HT1080 (cell line): ENCODE data around the gene MAGEB2. TPM values are rescaled to one million over a fixed set of nuclear protein-coding genes. Genes with fewer than 3 reads are reported as not detected.
"Not testable (repeated sequence)": the region's sequence is repeated elsewhere in the genome, so short reads cannot be mapped to it uniquely, and the experiment has no call there.

Experiments
- DNase-seq: peaks from one replicate; pipeline ENCODE4 v3.0.0-alpha.2; 2015; ENCODE audit warnings: low read depth
- polyA plus RNA-seq, 2 experiments: library from polyadenylated mRNA; depleted of rRNA; stranded (reverse); fragments of >200 nt; gene quantifications; 2 replicates each; pipeline ENCODE4 v1.2.3, GENCODE V29; 2015
- total RNA-seq: library from RNA; depleted of rRNA; stranded (reverse); fragments of >200 nt; shearing (Covaris generic); gene quantifications from 2 replicates; pipeline ENCODE4 v1.2.3, GENCODE V29; 2014; rRNA removed

The MAGEB2 gene
- total RNA-seq = 122 and 158 TPM in 2 replicates
- polyA plus RNA-seq (2015; cell fraction: cytosol; rRNA removed) = 188 and 208 TPM in 2 replicates
- polyA plus RNA-seq (2015; cell fraction: nucleus; rRNA removed) = 140 and 147 TPM in 2 replicates

DNA sequence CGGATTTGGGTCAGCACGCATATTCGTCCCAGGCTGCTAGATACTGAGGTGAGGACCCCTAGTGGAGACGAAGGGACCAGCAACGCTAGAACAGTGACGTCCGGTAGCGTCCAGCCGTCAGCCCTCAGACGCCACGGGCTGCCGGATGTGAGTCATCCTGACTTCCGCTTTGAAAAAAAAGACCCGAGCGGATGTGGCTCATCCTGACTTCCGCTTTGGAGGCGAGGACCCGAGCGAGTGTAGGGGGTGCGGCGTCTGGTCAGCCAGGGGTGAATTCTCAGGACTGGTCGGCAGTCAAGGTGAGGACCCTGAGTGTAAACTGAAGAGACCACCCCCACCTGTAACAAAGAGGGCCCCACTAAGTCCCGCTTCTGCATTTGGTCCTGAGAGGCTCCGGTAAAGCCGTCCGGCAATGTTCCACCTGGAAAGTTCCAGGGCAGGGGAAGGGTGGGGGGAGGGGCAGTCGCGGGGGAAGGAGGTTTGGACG, at the start of gene MAGEB2:
Gene MAGEB2, plus strand, starts transcription at position 207 of the 487 bp plus-strand sequence. CDS start 3,018 bp downstream, outside the sequence.
- DNase-seq = peak; percentile 90

DNA sequence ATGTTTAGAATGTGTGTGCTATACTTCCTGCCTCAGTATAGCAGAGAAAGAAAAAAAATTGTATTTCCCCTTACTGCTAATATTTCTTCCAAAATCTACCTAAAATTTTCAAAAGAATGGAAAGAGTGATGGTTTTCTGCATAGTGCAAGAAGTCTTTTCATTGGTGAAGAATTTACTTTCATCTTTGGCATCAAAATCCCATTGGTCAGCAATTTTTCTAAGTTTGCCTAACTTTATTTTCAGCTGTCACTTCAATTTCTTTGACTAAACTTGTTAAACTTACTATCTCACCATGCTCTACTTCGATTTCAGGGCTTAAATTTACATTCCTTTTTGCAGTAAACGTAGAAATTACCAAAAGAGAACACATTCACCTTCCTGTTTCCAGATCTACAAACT, 44.5 kb upstream of the MAGEB2 start:
- no peak for DNase-seq

DNA sequence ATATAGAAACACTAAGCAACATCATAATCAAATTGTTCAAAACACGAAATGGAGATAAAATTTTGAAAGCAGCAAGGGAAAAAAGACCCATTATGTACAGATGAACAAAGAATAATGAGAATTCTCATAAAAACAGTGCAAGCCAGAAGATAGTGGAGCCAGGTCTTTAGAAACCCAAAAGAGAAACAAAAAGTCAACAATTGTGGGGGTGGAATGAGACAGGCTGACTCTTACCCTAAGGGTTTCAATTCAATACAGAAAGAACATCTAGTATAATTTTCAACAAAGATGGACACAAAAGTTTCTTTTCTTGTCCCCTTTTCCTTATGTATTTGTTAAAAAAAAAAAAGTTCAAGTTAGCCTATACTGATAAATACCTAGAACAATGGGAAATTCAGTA, 34.0 kb upstream of the MAGEB2 start:
- DNase-seq = no peak

DNA sequence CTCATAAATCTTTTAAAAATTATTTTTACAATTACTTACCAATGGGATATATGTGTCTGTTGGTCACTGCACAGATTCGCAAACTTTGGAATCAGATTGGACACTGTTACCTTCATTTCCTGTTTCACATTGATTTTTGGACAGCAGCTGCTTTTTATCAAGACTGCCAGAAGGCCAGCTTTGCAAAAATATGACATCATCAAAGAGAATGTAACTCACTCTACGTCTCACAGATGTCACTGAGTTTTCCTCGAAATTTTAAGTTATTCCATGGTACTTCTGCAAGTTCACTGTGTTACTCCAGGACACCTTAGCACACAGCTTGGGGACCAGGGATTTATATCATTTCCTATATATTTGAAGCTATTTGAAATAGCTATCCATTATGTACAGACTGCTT, 31.8 kb upstream of the MAGEB2 start:
- DNase-seq = no peak

DNA sequence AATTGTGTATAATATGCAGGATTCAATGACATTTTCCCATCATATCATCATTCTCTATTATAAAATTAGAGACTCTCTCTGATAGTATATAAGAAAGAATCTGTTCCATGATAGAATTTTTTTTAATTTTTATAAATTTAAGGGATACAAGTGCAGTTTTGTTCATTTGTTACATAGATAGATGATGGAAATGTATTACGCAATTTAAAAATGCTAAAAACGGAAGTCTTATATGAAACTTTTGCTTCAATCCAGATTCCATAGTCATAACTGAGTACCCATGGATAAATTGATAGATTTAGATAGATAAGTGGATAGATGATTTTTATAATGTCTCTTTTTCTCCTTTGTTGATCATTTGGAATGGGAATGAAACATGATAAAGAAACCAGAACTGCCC, 24.9 kb upstream of the MAGEB2 start:
- DNase-seq = no peak

- DNase-seq = not testable (repeated sequence)
Observed at GRCh38 chrX:30193910-30194309, 21.5 kb upstream of the MAGEB2 start.

DNA sequence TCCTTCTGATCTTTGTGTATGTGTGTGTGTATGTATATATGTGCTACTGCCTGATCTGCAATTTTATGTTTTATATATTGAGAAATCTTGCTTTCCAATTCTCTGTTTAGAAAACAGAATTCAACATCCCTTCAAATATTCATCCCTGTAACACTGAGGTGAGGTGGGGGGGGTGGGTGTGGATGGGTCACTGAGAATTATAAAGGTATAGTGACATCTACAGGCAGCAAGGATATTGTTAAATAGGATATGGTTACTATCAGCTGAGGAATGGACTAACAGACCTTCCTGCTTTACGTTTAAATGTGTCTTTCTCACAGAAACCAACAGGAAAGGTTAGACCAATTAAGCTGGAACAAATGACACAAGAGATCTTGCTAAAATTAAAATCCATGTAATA, 19.0 kb upstream of the MAGEB2 start:
- peak; percentile 22 for DNase-seq

DNA sequence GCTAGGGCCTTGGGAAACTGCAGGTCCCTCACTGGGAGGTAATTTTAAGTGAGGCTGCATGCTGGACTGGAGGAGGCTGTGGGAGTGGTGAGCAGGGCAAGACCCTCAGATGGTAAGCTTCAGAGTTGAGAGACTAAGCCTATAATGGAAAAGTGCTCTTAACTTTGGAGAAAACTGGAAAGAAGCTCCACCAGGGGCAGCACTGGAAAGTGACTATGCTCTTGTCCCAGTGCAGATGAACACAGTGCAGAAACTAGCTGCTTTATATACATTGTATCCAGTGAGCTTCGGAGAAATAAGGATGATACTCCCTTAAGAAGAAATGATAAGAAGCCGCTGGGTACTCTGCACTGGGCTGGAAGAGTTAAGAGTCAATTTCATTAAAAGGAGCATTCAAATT, 3.2 kb upstream of the MAGEB2 start:
- DNase-seq = no peak

DNA sequence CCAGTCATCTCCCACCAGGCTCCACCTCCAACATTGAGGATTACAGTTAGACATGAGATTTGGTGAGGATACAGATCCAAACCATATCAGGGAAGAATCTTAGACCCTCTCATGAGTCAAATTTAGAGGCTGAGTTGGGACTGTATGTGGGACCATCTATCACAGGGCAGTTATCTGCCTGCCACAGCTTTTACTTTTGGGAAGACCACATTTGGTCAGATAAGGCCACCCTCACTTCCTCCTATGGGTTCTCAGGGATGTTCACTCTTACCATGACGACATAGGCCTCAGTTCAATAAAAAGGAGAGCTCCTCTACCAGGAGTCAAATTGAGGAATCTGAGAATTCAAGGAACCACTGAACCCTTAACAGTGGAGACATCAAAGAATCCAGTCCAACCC, 2.1 kb downstream of the MAGEB2 start:
- no peak for DNase-seq

DNA sequence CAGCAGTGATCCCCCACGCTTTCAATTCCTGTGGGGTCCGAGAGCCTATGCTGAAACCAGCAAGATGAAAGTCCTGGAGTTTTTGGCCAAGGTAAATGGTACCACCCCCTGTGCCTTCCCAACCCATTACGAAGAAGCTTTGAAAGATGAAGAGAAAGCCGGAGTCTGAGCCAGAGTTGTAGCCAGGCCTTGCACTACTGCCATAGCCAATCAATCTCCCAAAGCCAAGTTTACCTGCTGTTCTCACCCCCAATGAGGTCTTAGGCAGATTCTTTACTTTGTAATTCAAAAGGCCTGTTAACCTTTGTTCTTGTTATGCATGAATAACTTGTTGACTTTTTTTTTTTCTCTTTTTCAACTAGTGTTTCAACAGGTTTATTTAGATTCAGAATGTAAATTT, 4.0 kb downstream of the MAGEB2 start:
- DNase-seq = no peak

GRCh38 chrX:30220661-30221060, 5.3 kb downstream of the MAGEB2 start:
- no peak for DNase-seq

DNA sequence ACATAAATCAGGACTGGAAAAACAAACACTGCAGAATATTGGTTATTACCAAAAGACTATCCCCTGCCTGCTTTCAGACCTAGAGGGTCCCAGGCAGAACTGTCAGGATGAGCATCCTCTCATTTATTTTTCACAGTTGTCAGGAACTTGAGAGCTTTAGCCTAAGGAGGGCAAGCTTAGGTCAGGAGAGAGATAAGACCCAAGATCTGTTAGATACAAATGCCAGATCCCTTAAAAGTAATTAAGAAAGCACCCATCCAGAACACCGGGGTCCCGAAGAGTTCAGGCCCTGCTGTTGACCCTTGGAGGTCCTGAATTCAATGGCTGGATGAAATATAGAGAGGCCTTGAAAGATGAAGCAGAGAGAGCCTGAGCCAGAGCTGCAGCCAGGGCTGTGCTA, 9.2 kb downstream of the MAGEB2 start:
- no peak for DNase-seq

DNA sequence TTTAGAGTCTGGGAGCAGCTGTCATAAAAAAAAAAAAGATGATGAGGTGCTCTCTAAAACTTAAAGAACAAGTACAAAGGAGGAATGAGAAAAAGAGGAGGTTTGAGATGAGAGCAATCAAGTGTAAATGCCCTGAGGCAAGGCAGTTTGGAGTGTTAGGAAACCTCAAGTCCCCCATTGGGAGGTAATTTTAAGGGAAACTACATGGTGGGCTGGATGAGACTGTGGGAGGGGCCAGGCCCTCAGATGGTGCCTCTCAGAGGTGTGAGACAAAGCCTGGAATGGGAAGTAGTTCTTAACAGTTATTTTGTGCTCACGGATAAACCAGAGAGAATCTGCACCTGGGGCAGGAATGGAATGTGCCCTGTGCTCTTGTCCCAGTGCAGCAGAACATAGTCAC, 13.2 kb downstream of the MAGEB2 start:
- DNase-seq = no peak

GRCh38 chrX:30230395-30230794, 15.0 kb downstream of the MAGEB2 start, which contains the start of gene MAGEB3:
Gene MAGEB3, plus strand, starts transcription at chrX:30230657. Its CDS starts 5,268 bp downstream, at chrX:30235925.
- no peak for DNase-seq

DNA sequence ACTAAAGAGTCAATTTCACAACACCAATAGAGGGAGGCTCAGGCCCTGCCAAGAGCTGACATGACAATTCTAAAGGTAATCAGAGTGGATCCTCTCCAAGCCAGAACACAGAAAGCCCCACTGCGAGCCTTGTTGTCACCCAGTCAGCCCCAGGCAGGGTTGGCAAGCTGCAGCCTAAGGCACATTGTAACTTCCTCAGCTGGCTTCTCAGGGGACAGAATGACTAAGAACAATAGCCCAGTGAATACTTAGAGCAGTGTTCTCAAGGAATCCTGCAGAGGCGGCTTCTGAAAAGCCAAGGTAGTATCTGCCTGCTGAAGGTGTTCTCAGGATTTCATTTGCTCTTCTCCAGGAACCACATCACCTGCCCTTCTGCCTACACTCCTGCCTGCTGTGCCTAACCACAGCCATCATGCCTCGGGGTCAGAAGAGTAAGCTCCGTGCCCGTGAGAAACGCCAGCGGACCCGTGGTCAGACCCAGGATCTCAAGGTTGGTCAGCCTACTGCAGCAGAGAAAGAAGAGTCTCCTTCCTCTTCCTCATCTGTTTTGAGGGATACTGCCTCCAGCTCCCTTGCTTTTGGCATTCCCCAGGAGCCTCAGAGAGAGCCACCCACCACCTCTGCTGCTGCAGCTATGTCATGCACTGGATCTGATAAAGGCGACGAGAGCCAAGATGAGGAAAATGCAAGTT, 26.5 kb downstream of the MAGEB2 start, which contains the start of gene MAGEB4:
Gene MAGEB4, plus strand, starts transcription at position 277 of the 692 bp plus-strand sequence. Its CDS starts 136 bp downstream, at position 413.
- DNase-seq = no peak

GRCh38 chrX:30246769-30247489, 31.6 kb downstream of the MAGEB2 start, which contains the start of gene MAGEB1:
Gene MAGEB1, plus strand, starts transcription at chrX:30247146. Its CDS starts 3,348 bp downstream, at chrX:30250494.
- DNase-seq = no peak

DNA sequence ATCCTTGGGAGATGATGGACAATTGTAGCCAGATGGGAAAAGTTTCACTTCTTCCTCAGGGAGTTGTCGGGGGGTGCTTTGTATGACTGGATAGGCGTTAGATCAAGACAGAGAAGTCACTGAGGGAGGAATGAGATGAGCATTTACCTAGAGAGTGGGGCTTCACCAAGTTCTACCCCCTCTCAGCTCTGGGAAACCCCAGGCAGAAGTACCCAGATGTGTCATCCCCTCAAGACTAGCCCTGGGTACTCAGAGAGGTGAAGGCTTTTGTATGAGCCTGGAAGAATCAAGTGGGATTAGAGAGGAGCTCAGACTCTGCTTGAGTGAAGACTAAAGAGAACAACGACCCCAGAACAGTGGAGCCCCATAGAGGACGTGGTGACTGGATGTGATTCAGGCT, 33.5 kb downstream of the MAGEB2 start:
- DNase-seq = no peak

DNA sequence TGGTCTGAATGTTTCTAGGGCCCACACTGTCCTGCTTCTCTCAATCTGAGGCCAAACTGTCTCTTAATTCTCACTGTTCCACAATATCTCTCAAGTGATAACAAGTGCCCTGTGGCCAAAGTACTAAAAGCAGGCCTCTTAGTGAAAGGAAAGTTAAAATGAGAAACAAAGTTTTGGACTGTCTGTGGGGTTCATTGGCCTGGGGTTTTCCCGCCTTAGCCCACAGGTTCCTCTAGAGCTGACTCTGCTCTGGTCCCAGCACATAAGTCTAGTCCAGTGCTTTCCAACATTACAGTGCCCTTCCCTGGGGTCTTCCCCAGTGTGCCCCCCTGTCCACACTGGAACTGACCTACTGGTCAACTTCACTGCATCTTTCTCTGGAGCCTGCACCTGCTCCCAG, 37.9 kb downstream of the MAGEB2 start:
- DNase-seq = no peak

DNA sequence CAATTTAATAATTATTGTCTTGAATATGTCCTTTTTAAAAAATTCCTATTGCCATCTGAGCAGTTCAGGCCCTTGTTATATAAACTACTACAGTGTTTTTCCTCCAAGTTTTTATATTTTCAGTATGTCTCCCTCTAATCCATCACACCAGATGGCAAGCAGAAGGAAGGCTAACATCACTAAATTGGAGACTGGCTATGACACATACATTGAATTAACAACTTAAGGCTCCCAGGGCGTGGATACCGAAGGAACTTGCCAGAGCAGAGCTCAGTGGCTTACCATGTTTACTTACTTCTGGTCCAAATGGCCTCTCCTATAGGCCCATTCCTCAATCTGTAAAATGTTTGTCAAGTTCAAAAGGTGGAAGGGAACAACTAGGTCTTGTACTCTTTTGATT, 44.6 kb downstream of the MAGEB2 start:
- no peak for DNase-seq

- DNase-seq = no peak
Observed at GRCh38 chrX:30261012-30261411, 45.6 kb downstream of the MAGEB2 start.

DNA sequence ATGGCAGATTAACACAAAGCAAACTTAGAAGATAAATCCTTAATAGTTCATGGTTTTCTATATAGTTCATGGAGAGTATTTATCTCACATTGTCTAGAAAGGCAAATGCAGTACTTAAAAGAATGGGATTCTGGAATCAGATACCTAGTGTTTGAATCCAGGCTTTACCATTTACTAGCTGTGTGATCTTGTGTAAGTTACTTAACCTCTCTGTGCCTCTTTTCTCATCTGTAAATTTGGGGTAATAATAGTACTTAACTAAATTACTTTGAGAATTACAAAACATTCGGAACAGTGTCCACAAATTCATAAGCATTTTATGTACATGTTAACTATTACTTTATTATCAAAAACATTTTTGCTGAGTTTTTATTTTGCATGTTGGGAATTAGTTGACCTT, 47.4 kb downstream of the MAGEB2 start:
- no peak for DNase-seq
